ENCODE results near the gene NDUFAB1. TPM values are rescaled to one million over a fixed set of nuclear protein-coding genes. Genes with fewer than 3 reads are reported as not detected.
A peak's percentile ranks its signal among the peaks of the same experiment; 100 is the strongest.

NDUFAB1 gene
- total and polyA plus RNA-seq, 2 of the 13 experiments (the other 11 are each of a cell fraction or from before 2014, with no cell fraction given), result 221 to 601 TPM

GRCh38 chr16:23640931-23641765 lies 45.0 kb upstream of the NDUFAB1 start, which contains the start of the genes DCTN5 and PALB2 (continued):
- TF ChIP-seq NFAT5 (CRISPR knock-in tag; IDR thresholded peaks at IDR 0.05), result peak; percentile 98
- no peak for TF ChIP-seq HNRNPH1 (optimal IDR thresholded peaks at IDR 0.05; ENCODE audit: low read depth, low read length)
- no peak for TF ChIP-seq GLMP (CRISPR knock-in tag; IDR thresholded peaks at IDR 0.05; ENCODE audit: borderline replicate concordance)
- peak; percentile 54; the same call in 1 of the 2 replicates for TF ChIP-seq ZNF691 (CRISPR knock-in tag; IDR thresholded peaks at IDR 0.05; ENCODE audit: borderline replicate concordance, low read depth)
- no peak for TF ChIP-seq LRRFIP1 (CRISPR knock-in tag; conservative IDR thresholded peaks at IDR 0.05)
- TF ChIP-seq ISL2 (CRISPR knock-in tag; IDR thresholded peaks at IDR 0.05), result peak; percentile 92
- peak; percentile 93 for TF ChIP-seq ZNF224 (CRISPR knock-in tag; IDR thresholded peaks at IDR 0.05)
- TF ChIP-seq MYPOP (CRISPR knock-in tag; IDR thresholded peaks at IDR 0.05), result peak; percentile 79; the same call in 1 of the 2 replicates
- TF ChIP-seq EHMT2 (IDR thresholded peaks at IDR 0.05; ENCODE audit: borderline replicate concordance, low read depth, low read length), result no peak
- peak; percentile 92; the same call in 1 of the 2 replicates for TF ChIP-seq ZNF709 (CRISPR knock-in tag; IDR thresholded peaks at IDR 0.05)
- no peak; the same call in 1 of the 2 replicates for TF ChIP-seq DMTF1 (CRISPR knock-in tag; IDR thresholded peaks at IDR 0.05)
- 0 out of 2 replicates have a peak, but pooled peaks have one; percentile 17 for TF ChIP-seq CHCHD3 (CRISPR knock-in tag; IDR thresholded peaks at IDR 0.05)
- no peak for TF ChIP-seq SCMH1 (CRISPR knock-in tag; IDR thresholded peaks at IDR 0.05; ENCODE audit: borderline replicate concordance)
- peak; percentile 88 for TF ChIP-seq ZSCAN29 (CRISPR knock-in tag; conservative IDR thresholded peaks at IDR 0.05)

Measured in HepG2 (cell line).